Ascending aorta (tissue), 2 donors: ENCODE data around the gene RWDD2A. TPM values are rescaled to one million over a fixed set of nuclear protein-coding genes. Genes with fewer than 3 reads are reported as not detected.
"Not testable (repeated sequence)": the region's sequence is repeated elsewhere in the genome, so short reads cannot be mapped to it uniquely, and the experiment has no call there.

ENCODE experiments used
- DNase-seq, 2 donors: peaks; one replicate each; pipeline ENCODE4 v3.0.0-alpha.2; 2019; ENCODE audit warnings: low spot score in 2 of 2
- H3K27ac ChIP-seq, 2 donors: fragments of 200-600 bp; sonication (generic); one replicate each; pipeline ENCODE4 v1.5.1; 2016 to 2017; ENCODE audit warnings: mild to moderate bottlenecking in 1 of 2
- H3K27me3 ChIP-seq: fragments of 200-600 bp; sonication (generic); one replicate; pipeline ENCODE4 v1.5.1; 2017
- H3K36me3 ChIP-seq, 2 donors: fragments of 200-600 bp; sonication (generic); one replicate each; pipeline ENCODE4 v1.5.1; 2016
- H3K4me1 ChIP-seq, 2 donors: fragments of 200-600 bp; sonication (generic); one replicate each; pipeline ENCODE4 v1.5.1; 2016 to 2017; ENCODE audit warnings: mild to moderate bottlenecking in 1 of 2
- H3K4me3 ChIP-seq, 2 donors: fragments of 200-600 bp; sonication (generic); one replicate each; pipeline ENCODE4 v1.5.1; 2016 to 2017; ENCODE audit warnings: mild to moderate bottlenecking in 1 of 2
- H3K9me3 ChIP-seq, 2 donors: fragments of 200-600 bp; sonication (generic); one replicate each; pipeline ENCODE4 v1.5.1; 2016
- intact Hi-C: fragments of 100-400 bp; cut with DNase I; formaldehyde crosslinking; loops from one replicate; pipeline ENCODE4 v1.15.1; 2023
- total RNA-seq: library from RNA; depleted of rRNA; stranded (reverse); fragments of >200 nt; gene quantifications from one replicate; pipeline ENCODE4 v1.1.0, GENCODE V29; 2016
- TF ChIP-seq, protein P1 (sequence below), 3 experiments: fragments of 200-600 bp in 2 of 3; fragments of 450-650 bp in 1 of 3; sonication (generic) in 2 of 3; IDR thresholded peaks; one replicate each; pipeline ENCODE4 v1.5.1; 2016 to 2019; ENCODE audit warnings: antibody characterized with exemption in 3 of 3, mild to moderate bottlenecking in 1 of 3, moderate library complexity in 1 of 3

Gene RWDD2A
- total RNA-seq, 1 donor from 2014 or later, result 3.5 TPM

DNA sequence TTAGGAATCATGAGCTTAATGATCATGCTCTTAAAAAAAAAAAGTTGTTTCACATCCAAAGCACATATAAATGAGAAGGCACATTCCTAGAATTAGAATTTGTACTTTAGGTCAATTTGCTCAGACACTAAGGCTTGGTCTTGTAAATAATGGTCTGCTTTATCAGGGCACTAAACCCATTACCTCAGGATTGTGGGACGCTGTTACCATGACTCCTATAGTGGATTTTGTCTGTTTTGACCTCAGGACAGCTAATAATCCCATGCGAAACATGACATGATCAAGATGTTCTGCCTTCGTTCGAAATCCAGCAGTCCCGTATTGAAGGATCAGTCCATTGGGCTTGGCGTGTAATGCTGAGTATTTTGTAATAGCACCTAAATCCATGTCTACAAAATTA lies 2.5 kb upstream of the RWDD2A start:
- H3K9me3 ChIP-seq, result no peaks in the 10 kb centered on the region
- H3K36me3 ChIP-seq, result peaks cover 8 to 14% of the 10 kb centered on the region in 2 donors
- H3K27ac ChIP-seq, result no peak overlapping the region
- intact Hi-C loops, result loop anchor here (5.0 to 10.0 kb wide), 5 partner anchors 664 to 1574 kb away; partner anchors contain the start of genes CEP162, CYB5R4, IBTK and RIPPLY2
- TF ChIP-seq, protein P1, sequence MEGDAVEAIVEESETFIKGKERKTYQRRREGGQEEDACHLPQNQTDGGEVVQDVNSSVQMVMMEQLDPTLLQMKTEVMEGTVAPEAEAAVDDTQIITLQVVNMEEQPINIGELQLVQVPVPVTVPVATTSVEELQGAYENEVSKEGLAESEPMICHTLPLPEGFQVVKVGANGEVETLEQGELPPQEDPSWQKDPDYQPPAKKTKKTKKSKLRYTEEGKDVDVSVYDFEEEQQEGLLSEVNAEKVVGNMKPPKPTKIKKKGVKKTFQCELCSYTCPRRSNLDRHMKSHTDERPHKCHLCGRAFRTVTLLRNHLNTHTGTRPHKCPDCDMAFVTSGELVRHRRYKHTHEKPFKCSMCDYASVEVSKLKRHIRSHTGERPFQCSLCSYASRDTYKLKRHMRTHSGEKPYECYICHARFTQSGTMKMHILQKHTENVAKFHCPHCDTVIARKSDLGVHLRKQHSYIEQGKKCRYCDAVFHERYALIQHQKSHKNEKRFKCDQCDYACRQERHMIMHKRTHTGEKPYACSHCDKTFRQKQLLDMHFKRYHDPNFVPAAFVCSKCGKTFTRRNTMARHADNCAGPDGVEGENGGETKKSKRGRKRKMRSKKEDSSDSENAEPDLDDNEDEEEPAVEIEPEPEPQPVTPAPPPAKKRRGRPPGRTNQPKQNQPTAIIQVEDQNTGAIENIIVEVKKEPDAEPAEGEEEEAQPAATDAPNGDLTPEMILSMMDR (IDR thresholded peaks at IDR 0.05), result no peak
- H3K4me3 ChIP-seq, result no peak overlapping the region
- H3K4me1 ChIP-seq, result peaks cover 0 to 19% of the 10 kb centered on the region in 2 donors
- DNase-seq, result no peak
- H3K27me3 ChIP-seq, result no peaks in the 10 kb centered on the region

DNA sequence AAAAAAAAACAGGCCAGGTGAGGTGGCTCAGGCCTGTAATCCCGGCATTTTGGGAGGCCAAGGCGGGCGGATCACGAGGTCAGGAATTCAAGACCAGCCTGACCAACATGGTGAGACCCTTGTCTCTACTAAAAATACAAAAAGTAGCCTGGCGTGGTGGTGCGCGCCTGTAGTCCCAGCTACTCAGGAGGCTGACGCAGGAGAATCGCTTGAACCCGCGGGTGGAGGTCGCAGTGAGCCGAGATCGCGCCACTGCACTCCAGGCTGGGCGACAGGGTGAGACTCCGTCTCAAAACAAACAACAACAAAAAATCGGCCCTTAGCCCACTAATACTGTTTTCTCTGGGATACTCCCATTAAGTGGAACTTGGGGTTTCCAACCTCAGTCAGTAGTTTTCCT lies 1.2 kb upstream of the RWDD2A start:
- not testable (repeated sequence) for H3K27me3 ChIP-seq, H3K9me3 ChIP-seq, DNase-seq, H3K27ac ChIP-seq, H3K36me3 ChIP-seq
- intact Hi-C loops, result loop anchor here (2.0 to 10.0 kb wide), 6 partner anchors 125 to 1573 kb away; partner anchors contain the start of genes CEP162, CYB5R4, DOP1A and IBTK
- peak overlapping the region; percentile 59 to 93 for H3K4me3 ChIP-seq
- H3K4me1 ChIP-seq, result peaks cover 0 to 19% of the 10 kb centered on the region in 2 donors

DNA sequence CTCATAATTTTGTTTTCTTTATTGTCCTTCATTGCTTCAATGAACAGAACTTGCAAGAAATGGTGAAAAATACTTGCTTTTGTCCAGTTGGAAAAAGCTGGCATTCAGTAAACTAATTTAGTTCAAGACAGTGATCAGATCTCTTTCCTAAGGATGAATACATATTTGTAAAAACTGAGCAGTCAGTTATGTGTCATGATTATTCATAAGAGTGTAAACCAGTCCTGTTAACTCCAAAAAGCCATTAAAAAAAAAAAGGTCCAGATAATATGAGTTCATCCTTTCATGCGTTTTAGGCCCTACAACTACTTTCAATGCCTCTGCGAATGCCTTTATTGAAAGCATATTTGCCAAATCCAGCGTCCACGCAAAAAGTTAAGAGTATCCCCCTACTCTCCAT lies 701 bp upstream of the RWDD2A start:
- peaks cover 4 to 5% of the 10 kb centered on the region in 2 donors for H3K36me3 ChIP-seq
- peak overlapping the region; percentile 59 to 93 for H3K4me3 ChIP-seq
- H3K27me3 ChIP-seq, result no peaks in the 10 kb centered on the region
- peak overlapping the region; percentile 87 to 92 for H3K27ac ChIP-seq
- H3K4me1 ChIP-seq, result peaks cover 0 to 19% of the 10 kb centered on the region in 2 donors
- no peak for DNase-seq
- TF ChIP-seq, protein P1 (IDR thresholded peaks at IDR 0.05), result no peak
- H3K9me3 ChIP-seq, result no peaks in the 10 kb centered on the region
- intact Hi-C loops, result loop anchor here (2.0 to 10.0 kb wide), 6 partner anchors 126 to 1572 kb away; partner anchors contain the start of genes CEP162, CYB5R4, DOP1A and IBTK

DNA sequence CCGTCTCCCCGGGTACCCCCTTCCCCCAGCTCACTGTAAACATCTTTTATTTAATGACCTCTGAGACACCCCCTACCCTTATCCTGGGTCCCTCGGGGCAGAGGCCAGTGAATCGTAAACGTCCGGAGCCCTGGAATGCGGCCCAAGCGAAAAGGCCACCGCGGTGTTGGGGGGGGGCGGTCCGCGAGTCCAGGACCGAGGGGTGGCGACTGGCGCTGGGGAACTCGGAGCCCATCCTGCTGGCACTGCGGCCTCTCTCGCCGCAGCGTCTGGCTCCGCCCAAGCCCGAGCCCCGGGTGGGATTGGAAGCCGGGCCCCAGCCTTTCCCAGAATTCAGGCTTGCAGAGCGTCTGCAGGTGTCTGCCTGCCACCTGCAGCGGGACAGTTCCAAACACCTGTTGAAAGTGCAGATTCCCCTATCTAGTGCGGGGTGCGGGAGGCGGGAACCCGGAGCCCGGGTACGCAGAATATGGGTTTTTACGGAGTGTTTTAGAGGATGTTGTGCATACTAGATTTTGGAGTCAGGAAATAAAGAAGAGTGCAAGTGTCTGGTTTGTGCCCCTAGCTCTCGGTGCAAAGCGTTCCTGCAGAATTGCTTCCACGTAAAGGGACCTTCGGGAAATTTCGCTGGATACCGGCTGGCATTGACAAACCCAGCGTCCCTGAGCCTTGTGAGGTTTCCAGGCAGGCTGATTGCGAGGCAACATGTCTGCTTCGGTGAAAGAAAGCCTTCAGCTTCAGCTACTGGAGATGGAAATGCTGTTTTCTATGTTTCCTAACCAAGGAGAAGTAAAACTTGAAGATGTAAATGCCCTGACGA lies 800 bp downstream of the RWDD2A start:
- Histone ChIP-seq H3K9me3 (no peaks in the 10 kb centered on the region), H3K36me3 (no peaks in the 10 kb centered on the region), H3K4me1 (peaks cover 0 to 21% of the 10 kb centered on the region in 2 donors), H3K27me3 (no peaks in the 10 kb centered on the region), H3K27ac (peak overlapping the region; percentile 87 to 92), H3K4me3 (peak overlapping the region; percentile 59 to 93)
- TF ChIP-seq, protein P1 (IDR thresholded peaks at IDR 0.05), result no peak
- intact Hi-C loops, result loop anchor here (2.0 to 10.0 kb wide), 6 partner anchors 127 to 1571 kb away; partner anchors contain the start of genes CEP162, CYB5R4, DOP1A and IBTK
- peak in 1 of 2 donors; percentile 74 for DNase-seq

DNA sequence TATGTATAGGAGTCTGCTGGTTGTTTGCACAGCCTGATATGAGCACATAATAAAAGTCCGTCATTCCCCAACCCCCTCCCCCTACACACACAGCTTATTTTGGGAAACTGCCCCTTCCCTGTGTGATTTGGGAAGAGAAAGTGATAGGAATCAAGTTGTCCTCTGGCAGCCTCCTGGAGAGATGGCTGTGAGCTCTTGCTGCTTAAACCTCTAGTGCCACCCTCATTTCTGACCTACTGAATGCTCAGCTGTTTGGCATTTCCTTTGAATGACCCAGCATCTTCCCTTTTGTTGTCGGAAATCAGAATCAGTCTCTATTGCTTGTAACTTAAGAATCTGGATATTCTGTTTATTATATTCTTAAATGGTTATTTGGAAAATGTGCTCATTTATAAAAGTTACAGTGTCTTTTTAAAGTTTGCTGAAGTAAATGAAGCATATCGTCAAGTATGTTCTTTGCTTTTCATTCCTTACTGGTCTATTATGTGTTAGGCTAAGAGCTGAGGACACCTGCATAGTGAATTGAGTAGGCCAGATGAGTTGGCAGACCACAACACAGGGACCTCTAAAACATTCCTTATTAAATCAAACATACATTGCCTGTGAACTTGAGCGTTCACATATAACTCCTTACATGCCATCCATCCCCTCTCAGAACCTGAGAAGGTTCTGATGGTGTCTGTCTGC lies 5.5 kb downstream of the RWDD2A start:
- no peak overlapping the region for H3K4me3 ChIP-seq
- H3K27ac ChIP-seq, result peak overlapping the region in 1 of 2 donors; percentile 25
- H3K4me1 ChIP-seq, result peaks cover 0 to 10% of the 10 kb centered on the region in 2 donors
- H3K36me3 ChIP-seq, result no peaks in the 10 kb centered on the region
- TF ChIP-seq, protein P1 (IDR thresholded peaks at IDR 0.05), result no peak
- DNase-seq, result no peak
- H3K9me3 ChIP-seq, result no peaks in the 10 kb centered on the region
- intact Hi-C loops, result loop anchor here (10.0 kb wide), 4 partner anchors 656 to 1566 kb away; partner anchors contain the start of genes CEP162, CYB5R4, RIPPLY2 and TBX18
- no peaks in the 10 kb centered on the region for H3K27me3 ChIP-seq
